Measurements from ENCODE around the gene CD300LB. TPM values are rescaled to one million over a fixed set of nuclear protein-coding genes. Genes with fewer than 3 reads are reported as not detected.

Gene CD300LB
- total RNA-seq, 4 donors from 2014 or later, result 0.41 TPM; not detected in 3

DNA sequence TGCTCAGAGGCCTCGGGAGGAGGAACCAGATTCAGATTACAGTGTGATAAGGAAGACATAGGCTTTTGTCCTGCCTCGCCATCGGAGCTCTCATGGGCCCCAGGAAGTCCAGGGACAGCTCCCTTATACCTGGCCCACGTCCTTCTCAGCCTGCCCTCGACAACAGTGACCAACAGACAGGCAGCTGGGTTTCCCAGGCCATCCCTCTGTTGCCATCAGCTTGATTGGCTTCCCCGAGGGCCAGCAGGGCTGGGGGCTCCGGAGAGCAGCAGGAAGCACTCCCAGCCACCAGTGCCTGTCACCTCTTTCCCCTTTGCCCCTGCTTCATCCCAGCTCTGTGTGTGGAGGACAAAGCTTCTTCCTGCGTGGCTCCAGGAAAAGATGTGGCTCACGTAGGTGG lies 47.2 kb downstream of the CD300LB start:
- 80 to 84% methylated on average over 1 to 9 of the region's 9 CpGs for WGBS, 2 donors (ENCODE audit: low coverage in 1 of 2)
- Histone ChIP-seq H3K9me3 (no peaks in the 10 kb centered on the region), H3K4me3 (no peak overlapping the region), H3K27me3 (no peaks in the 10 kb centered on the region), H3K36me3 (no peaks in the 10 kb centered on the region), H3K27ac (no peak overlapping the region), H3K4me1 (peaks cover 0 to 3% (median 0%) of the 10 kb centered on the region in 4 donors)
- TF ChIP-seq EP300 (IDR thresholded peaks at IDR 0.05; ENCODE audit: low read depth) (no peak), POLR2AphosphoS5 (IDR thresholded peaks at IDR 0.05) (no peak), POLR2A (IDR thresholded peaks at IDR 0.05) (no peak)
- TF ChIP-seq, protein P1, sequence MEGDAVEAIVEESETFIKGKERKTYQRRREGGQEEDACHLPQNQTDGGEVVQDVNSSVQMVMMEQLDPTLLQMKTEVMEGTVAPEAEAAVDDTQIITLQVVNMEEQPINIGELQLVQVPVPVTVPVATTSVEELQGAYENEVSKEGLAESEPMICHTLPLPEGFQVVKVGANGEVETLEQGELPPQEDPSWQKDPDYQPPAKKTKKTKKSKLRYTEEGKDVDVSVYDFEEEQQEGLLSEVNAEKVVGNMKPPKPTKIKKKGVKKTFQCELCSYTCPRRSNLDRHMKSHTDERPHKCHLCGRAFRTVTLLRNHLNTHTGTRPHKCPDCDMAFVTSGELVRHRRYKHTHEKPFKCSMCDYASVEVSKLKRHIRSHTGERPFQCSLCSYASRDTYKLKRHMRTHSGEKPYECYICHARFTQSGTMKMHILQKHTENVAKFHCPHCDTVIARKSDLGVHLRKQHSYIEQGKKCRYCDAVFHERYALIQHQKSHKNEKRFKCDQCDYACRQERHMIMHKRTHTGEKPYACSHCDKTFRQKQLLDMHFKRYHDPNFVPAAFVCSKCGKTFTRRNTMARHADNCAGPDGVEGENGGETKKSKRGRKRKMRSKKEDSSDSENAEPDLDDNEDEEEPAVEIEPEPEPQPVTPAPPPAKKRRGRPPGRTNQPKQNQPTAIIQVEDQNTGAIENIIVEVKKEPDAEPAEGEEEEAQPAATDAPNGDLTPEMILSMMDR (IDR thresholded peaks at IDR 0.05), result no peak
- intact Hi-C loops (cut with DNase I; ENCODE audit: low total_unique reads), result no loop called here
- in situ Hi-C loops (cut with MboI; ENCODE audit: low pct_ligation_motif_present in 1 of 4, low pct_unique_long_range_greater_than_20kb in 1 of 4, low sequenced_read_pairs in 3 of 4), result no loop called here
- no peak for DNase-seq

DNA sequence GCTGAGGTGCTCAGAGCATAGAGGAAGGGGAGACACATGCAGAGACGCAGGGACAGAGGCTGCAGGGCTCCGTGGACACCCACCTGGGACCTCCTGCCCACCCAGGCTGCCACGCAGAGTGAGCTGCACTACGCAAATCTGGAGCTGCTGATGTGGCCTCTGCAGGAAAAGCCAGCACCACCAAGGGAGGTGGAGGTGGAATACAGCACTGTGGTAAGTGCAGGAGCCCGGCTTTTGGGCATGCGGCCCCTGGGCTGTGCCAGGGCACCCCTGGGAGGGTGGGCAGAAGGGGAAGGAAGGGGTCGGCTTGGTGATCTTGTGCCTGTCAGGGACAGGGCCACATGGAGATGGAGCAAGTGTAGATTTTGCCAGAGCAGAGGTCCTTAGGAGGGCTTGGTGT lies 49.7 kb downstream of the CD300LB start:
- Histone ChIP-seq H3K27me3 (no peaks in the 10 kb centered on the region), H3K9me3 (no peaks in the 10 kb centered on the region), H3K36me3 (no peaks in the 10 kb centered on the region), H3K4me1 (peaks cover 0 to 5% (median 0%) of the 10 kb centered on the region in 4 donors), H3K4me3 (no peak overlapping the region), H3K27ac (no peak overlapping the region)
- intact Hi-C loops (cut with DNase I; ENCODE audit: low total_unique reads), result no loop called here
- TF ChIP-seq, protein P1 (IDR thresholded peaks at IDR 0.05), result no peak
- TF ChIP-seq EP300 (IDR thresholded peaks at IDR 0.05; ENCODE audit: low read depth), result no peak
- no peak for TF ChIP-seq POLR2AphosphoS5 (IDR thresholded peaks at IDR 0.05)
- WGBS, 2 donors (ENCODE audit: low coverage in 1 of 2), result 40 to 75% methylated on average over 1 to 7 of the region's 7 CpGs
- no peak for DNase-seq
- in situ Hi-C loops (cut with MboI; ENCODE audit: low pct_ligation_motif_present in 1 of 4, low pct_unique_long_range_greater_than_20kb in 1 of 4, low sequenced_read_pairs in 3 of 4), result no loop called here

DNA sequence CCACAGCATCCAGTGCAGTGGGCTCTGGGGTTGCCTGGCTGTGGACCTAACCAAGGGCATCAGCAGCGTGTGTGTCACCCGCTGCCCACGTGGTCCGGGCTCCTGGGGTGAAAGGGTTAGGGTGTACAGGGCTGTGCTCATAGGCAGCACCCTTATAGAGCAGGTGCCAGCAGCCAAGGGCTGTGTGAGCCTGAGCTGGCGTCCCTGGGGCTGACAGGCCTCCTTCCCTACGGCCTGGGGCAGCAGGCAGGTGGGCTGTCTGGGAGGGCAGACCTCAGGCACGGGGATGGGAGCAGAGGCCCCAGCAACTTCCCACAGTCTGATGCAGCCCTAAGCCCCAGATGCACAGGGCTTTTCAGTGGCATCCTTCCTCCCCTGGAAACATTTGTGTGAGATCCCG lies 51.0 kb downstream of the CD300LB start:
- no peaks in the 10 kb centered on the region for H3K36me3 ChIP-seq
- intact Hi-C loops (cut with DNase I; ENCODE audit: low total_unique reads) (no loop called here), in situ Hi-C loops (cut with MboI; ENCODE audit: low pct_ligation_motif_present in 1 of 4, low pct_unique_long_range_greater_than_20kb in 1 of 4, low sequenced_read_pairs in 3 of 4) (no loop called here)
- no peak for TF ChIP-seq POLR2A (IDR thresholded peaks at IDR 0.05)
- no peak for DNase-seq
- no peaks in the 10 kb centered on the region for H3K27me3 ChIP-seq
- WGBS, 2 donors (ENCODE audit: low coverage in 1 of 2), result 74% methylated on average over 7 of the region's 8 CpGs; no CpG with 5 or more reads in 1 of the 2 donors
- H3K4me3 ChIP-seq, result no peak overlapping the region
- H3K9me3 ChIP-seq, result no peaks in the 10 kb centered on the region
- H3K27ac ChIP-seq, result no peak overlapping the region
- H3K4me1 ChIP-seq, result peaks cover 0 to 5% (median 0%) of the 10 kb centered on the region in 4 donors

DNA sequence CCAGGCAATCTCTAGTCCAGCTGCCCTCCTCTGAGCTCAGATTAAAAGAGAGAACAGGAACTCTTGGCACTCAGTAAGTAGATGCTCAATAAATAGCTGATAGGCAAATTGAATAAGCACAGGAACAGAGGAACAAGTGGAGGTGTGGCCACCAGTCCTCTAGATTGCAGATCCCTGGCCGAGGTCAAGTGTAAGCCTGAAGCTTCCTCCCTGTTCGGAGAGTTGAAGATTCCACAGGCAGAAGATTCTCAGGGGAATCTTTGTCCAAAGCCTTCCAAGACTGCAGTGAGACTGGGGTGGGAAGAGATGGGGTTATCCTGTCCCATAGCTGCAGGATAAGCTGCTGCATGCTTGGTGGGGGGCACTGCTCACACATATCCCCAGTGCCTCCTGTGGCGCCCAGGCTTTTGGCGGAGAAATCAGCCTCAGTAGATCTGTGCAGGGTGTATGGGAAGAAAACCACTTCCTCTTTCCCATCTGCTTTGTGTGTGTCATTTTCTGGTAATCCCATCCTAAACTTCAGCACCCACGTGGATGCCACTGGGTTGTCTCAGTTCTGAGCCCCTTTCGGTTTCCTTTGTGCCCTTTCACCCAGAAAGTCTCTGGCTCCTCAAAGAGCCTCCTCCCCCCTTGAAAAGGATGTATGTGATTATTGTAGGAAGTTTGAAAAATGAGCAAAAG lies 52.7 kb downstream of the CD300LB start:
- Histone ChIP-seq H3K27ac (peak overlapping the region in 3 of 4 donors; percentile 27 to 57 (median 32)), H3K27me3 (no peaks in the 10 kb centered on the region), H3K4me1 (peaks cover 0 to 5% (median 0%) of the 10 kb centered on the region in 4 donors), H3K9me3 (no peaks in the 10 kb centered on the region), H3K4me3 (no peak overlapping the region), H3K36me3 (no peaks in the 10 kb centered on the region)
- WGBS, 2 donors (ENCODE audit: low coverage in 1 of 2), result 44 to 46% methylated on average over 4 to 6 of the region's 6 CpGs
- TF ChIP-seq POLR2AphosphoS5 (IDR thresholded peaks at IDR 0.05), result no peak
- TF ChIP-seq, protein P1 (IDR thresholded peaks at IDR 0.05), result no peak
- no peak for TF ChIP-seq EP300 (IDR thresholded peaks at IDR 0.05; ENCODE audit: low read depth)
- TF ChIP-seq POLR2A (IDR thresholded peaks at IDR 0.05), result no peak
- DNase-seq, result peak; percentile 45
- intact Hi-C loops (cut with DNase I; ENCODE audit: low total_unique reads) (no loop called here), in situ Hi-C loops (cut with MboI; ENCODE audit: low pct_ligation_motif_present in 1 of 4, low pct_unique_long_range_greater_than_20kb in 1 of 4, low sequenced_read_pairs in 3 of 4) (no loop called here)

All from transverse colon (tissue), 4 donors.